Adrenal gland (tissue), 12 donors: ENCODE measurements around the gene HOXB8. TPM values are rescaled to one million over a fixed set of nuclear protein-coding genes. Genes with fewer than 3 reads are reported as not detected.

Source experiments
- DNase-seq, 7 donors: peaks; one replicate each; pipeline ENCODE4 v3.0.0-alpha.2; 2019 to 2020
- H3K27ac ChIP-seq, 5 donors: fragments of 200-600 bp; sonication (generic) in 4 of 5; 1 replicate in 3 of 5; 2 replicates in 2 of 5; pipeline versions ENCODE4 v1.5.1 to v1.8.0; 2016 to 2020; ENCODE audit warnings: mild to moderate bottlenecking in 1 of 5
- H3K27me3 ChIP-seq: fragments of 200-600 bp; 2 replicates; pipeline ENCODE4 v1.8.0; 2021
- H3K36me3 ChIP-seq, 2 donors: fragments of 200-600 bp; replicated peaks in 1 of 2; 1 replicate in 1 of 2; 2 replicates in 1 of 2; pipeline versions ENCODE4 v1.5.1 to v1.8.0; 2018 to 2022
- H3K4me1 ChIP-seq, 2 donors: fragments of 200-600 bp; replicated peaks in 1 of 2; 1 replicate in 1 of 2; 2 replicates in 1 of 2; pipeline versions ENCODE4 v1.5.1 to v1.8.0; 2018 to 2021
- H3K4me3 ChIP-seq, 4 donors: fragments of 200-600 bp; sonication (generic) in 3 of 4; one replicate each; pipeline ENCODE4 v1.5.1; 2016 to 2018
- H3K9me3 ChIP-seq, 3 donors: fragments of 200-600 bp; sonication (generic) in 1 of 3; replicated peaks in 1 of 3; 1 replicate in 2 of 3; 2 replicates in 1 of 3; pipeline versions ENCODE4 v1.5.1 to v1.8.0; 2016 to 2021
- POLR2A ChIP-seq, 2 donors: fragments of 450-650 bp; IDR thresholded peaks; one replicate each; pipeline ENCODE4 v1.6.1; 2017; ENCODE audit warnings: antibody characterized with exemption in 2 of 2, mild to moderate bottlenecking in 2 of 2, moderate library complexity in 1 of 2
- WGBS, 4 donors: extraction: QIAGEN DNeasy Blood & Tissue Kit in 2 of 4; methylation state at CpG; one replicate each; pipeline versions ENCODE4 v1.1.5 to v1.1.7; 2013 to 2017; 5-methylcytosine and 5-hydroxymethylcytosine counted together
- intact Hi-C, 2 donors: fragments of 100-400 bp; cut with DNase I; formaldehyde crosslinking; loops; one replicate each; pipeline versions ENCODE4 v1.14.1 to v1.15.0; 2022 to 2023
- microRNA counts, 2 donors: library from miRNA; unstranded; fragments of <30 nt; microRNA quantifications; one replicate each; lab custom pipeline; 2016
- microRNA-seq, 3 donors: library from miRNA; unstranded; fragments of <30 nt; microRNA quantifications; one replicate each; pipeline ENCODE4, GENCODE V29; 2017 to 2020
- polyA plus RNA-seq, 3 donors: library from polyadenylated mRNA; stranded (reverse); fragments of 200-250 nt in 2 of 3; fragments of 350-450 nt in 1 of 3; fragmentation: Illumina TruSeq in 1 of 3; extraction: RNeasy Lipid Tissue Mini Kit (QIAGEN cat#74804) in 1 of 3; gene quantifications; one replicate each; pipeline ENCODE4 v1.2.3, GENCODE V29; 2013 to 2014
- small RNA-seq, 2 donors: library from RNA; depleted of rRNA; stranded (forward); fragments of <200 nt; gene quantifications; one replicate each; pipeline ENCODE3, GENCODE V24; 2016
- total RNA-seq, 9 donors: library from RNA; depleted of rRNA in 4 of 9; stranded (reverse); fragments of >200 nt in 4 of 9; fragments of 120-200 nt in 1 of 9; fragmentation: NEBNext Ultra II Directional in 1 of 9; extraction: Animal tissue kit (Norgen Biotek cat#: 25700) in 1 of 9; gene quantifications; one replicate each; pipeline versions ENCODE4 v1.1.0 to v1.2.4, GENCODE V29; 2013 to 2023
- TF ChIP-seq, protein P1 (sequence below), 6 experiments: fragments of 450-650 bp in 4 of 6; fragments of 200-600 bp in 2 of 6; sonication (generic) in 1 of 6; IDR thresholded peaks; 1 replicate in 5 of 6; 2 replicates in 1 of 6; pipeline versions ENCODE4 v1.5.1 to v1.8.0; 2016 to 2021; ENCODE audit warnings: antibody characterized with exemption in 6 of 6, mild to moderate bottlenecking in 2 of 6, moderate library complexity in 1 of 6
- donor health status: healthy with polysubstance abuse.
- donor health status: Bipolar disorder and iron deficiency.
- donor health status: DM: yes; HTN: yes; CAD: no.
- donor health status: DM: no; HTN: no; CAD: no.
- donor health status: DM: no; HTN: no; CAD: no.
- donor health status: DM: yes; HTN: yes; CAD: no.

HOXB8 gene
- total and polyA plus RNA-seq, 12 donors, result 0.72 to 13.3 (median 5.9) TPM

DNA sequence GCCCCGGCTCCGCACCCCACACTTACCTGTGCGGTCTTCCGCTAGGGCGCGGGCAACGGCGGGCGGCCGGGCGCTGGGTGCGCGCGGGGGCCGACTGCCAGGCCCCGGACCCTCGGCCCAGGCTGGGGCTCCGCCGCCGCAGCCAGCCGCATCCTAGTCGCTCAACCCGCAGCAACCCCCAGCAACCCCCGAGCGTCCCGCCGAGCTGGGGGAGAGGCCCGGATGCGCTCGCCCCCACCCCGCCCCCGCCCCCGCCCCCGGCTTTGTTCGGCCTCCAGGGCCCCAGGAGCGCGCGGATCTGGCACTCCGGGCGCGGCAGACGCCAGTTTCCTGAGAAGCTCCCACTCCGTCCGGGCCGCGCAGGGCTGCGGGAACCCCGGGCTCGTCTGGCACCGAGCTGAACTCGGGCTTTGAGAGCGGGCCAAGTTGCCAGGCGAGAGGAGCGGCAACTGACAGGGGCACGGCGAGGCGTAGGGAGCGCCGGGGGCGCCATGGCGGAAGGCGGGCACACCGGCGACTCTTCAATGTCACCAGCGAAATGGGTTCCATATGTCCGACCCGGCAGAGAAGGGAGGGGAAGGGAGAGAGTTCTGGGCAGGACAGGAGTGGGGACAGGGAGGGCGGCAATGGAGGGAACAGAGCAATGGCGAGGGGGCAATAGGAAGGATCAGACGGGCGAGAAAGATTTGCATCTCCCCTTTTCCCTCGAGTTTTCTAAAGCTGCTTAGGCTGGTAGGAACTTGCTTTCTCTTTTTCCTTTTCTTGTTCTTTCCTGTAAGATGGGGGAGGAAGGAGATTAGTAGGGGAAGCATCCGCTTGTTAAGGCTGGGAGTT is 50.7 kb downstream of the HOXB8 start:
- H3K9me3 ChIP-seq, result no peaks in the 10 kb centered on the region
- DNase-seq, result peak in 2 of 7 donors; percentile 36 to 50
- no peak for TF ChIP-seq POLR2A (IDR thresholded peaks at IDR 0.05)
- TF ChIP-seq, protein P1, sequence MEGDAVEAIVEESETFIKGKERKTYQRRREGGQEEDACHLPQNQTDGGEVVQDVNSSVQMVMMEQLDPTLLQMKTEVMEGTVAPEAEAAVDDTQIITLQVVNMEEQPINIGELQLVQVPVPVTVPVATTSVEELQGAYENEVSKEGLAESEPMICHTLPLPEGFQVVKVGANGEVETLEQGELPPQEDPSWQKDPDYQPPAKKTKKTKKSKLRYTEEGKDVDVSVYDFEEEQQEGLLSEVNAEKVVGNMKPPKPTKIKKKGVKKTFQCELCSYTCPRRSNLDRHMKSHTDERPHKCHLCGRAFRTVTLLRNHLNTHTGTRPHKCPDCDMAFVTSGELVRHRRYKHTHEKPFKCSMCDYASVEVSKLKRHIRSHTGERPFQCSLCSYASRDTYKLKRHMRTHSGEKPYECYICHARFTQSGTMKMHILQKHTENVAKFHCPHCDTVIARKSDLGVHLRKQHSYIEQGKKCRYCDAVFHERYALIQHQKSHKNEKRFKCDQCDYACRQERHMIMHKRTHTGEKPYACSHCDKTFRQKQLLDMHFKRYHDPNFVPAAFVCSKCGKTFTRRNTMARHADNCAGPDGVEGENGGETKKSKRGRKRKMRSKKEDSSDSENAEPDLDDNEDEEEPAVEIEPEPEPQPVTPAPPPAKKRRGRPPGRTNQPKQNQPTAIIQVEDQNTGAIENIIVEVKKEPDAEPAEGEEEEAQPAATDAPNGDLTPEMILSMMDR (IDR thresholded peaks at IDR 0.05), result no peak
- no peaks in the 10 kb centered on the region for H3K36me3 ChIP-seq
- intact Hi-C loops, result no loop called here
- H3K4me1 ChIP-seq, result peaks cover 0 to 30% of the 10 kb centered on the region in 2 donors
- H3K4me3 ChIP-seq, result peak overlapping the region in 2 of 4 donors; percentile 20 to 52
- 31 to 40% (median 39%) methylated on average over 20 to 73 of the region's 73 CpGs for WGBS, 4 donors
- H3K27me3 ChIP-seq, result no peaks in the 10 kb centered on the region
- peak overlapping the region in 2 of 5 donors; percentile 44 to 74 for H3K27ac ChIP-seq

DNA sequence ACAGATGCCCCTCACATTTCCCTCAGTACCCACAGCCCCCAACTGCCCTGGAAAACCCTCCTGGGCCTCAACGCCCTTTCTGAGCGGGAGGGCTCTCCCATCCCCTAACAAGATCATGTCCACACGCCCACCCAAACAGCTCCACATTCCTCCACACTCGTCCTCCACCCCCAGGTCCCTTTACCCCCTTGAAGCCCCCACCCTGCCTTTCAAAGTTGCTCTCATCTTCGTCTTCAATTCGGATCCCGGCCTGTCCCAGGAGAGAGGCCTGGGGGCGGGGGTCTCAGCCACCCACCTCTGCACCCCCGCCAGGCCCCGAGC is 51.3 kb downstream of the HOXB8 start:
- Histone ChIP-seq H3K36me3 (no peaks in the 10 kb centered on the region), H3K27me3 (no peaks in the 10 kb centered on the region), H3K9me3 (no peaks in the 10 kb centered on the region), H3K4me1 (peaks cover 0 to 30% of the 10 kb centered on the region in 2 donors), H3K4me3 (peak overlapping the region in 1 of 4 donors; percentile 52), H3K27ac (peak overlapping the region in 2 of 5 donors; percentile 44 to 74)
- TF ChIP-seq, protein P1 (IDR thresholded peaks at IDR 0.05), result no peak
- no peak for TF ChIP-seq POLR2A (IDR thresholded peaks at IDR 0.05)
- no peak for DNase-seq
- intact Hi-C loops, result no loop called here
- WGBS, 4 donors, result 62 to 79% (median 72%) methylated on average over 7 to 10 of the region's 10 CpGs

DNA sequence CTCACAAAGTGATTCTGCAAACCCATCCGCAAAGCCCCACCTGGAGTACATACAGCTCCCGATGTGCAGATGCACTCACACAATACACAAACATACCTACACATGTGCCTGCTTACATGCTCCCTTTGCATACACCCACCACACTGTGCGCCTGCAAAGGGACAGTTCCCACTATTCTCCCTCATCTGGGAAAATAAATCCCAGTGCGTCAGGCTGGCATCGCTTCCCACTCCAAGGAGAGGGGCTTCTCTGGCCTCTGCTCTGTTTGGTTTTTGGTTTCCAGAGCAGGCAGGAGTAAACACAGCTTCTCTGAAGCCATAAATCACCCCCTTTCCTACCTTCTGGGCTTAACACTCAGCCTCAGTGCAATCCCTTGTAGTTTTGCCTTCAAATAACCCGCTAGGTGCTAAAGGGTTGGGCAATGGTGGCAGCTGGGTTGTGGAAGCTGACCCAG is 51.7 kb downstream of the HOXB8 start:
- Histone ChIP-seq H3K36me3 (no peaks in the 10 kb centered on the region), H3K27ac (peak overlapping the region in 1 of 5 donors; percentile 49), H3K9me3 (no peaks in the 10 kb centered on the region), H3K27me3 (no peaks in the 10 kb centered on the region), H3K4me1 (peaks cover 0 to 30% of the 10 kb centered on the region in 2 donors), H3K4me3 (peak overlapping the region in 1 of 4 donors; percentile 52)
- DNase-seq, result no peak
- WGBS, 4 donors, result 88 to 92% (median 91%) methylated on average over 6 of the region's 6 CpGs
- TF ChIP-seq POLR2A (IDR thresholded peaks at IDR 0.05), result no peak
- TF ChIP-seq, protein P1 (IDR thresholded peaks at IDR 0.05), result no peak
- intact Hi-C loops, result no loop called here

DNA sequence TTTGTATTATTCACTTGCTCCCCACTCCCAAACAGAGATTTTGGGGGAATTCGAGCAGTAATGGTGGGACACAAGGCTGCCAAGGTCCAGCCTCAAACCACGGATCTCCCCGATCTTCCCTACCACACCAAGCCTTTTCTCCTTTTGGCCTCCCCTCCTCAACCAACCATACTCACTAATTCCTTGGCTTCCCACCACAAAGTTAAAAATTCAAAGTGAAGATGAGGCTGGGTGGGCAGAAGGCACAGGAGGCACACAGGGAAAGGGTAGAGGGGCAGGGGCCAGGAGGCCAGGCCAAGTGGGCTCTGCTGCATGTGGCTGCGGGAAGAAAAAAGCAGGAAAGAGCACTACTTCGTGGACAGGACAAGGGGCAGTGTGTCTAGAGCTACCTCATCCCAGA is 52.2 kb downstream of the HOXB8 start:
- Histone ChIP-seq H3K27ac (no peak overlapping the region), H3K36me3 (no peaks in the 10 kb centered on the region), H3K27me3 (no peaks in the 10 kb centered on the region), H3K4me1 (peaks cover 0 to 27% of the 10 kb centered on the region in 2 donors), H3K4me3 (no peak overlapping the region), H3K9me3 (no peaks in the 10 kb centered on the region)
- no peak for TF ChIP-seq POLR2A (IDR thresholded peaks at IDR 0.05)
- intact Hi-C loops, result no loop called here
- WGBS, 4 donors, result 76 to 82% (median 79%) methylated on average over 5 of the region's 5 CpGs
- DNase-seq, result no peak

MicroRNAs encoded within 50 kb of the gene (microRNA counts, 767-probe panel; counts per million panel counts)
- 5,281 to 5,810 counts per million in 2 donors for microRNA hsa-miR-10a-5p (lab: Ali Mortazavi, UCI)

Small RNAs within 50 kb of the gene (microRNA-seq; reads per million reads assigned to microRNA genes)
- gene MIR196A1, result 0 to 0.89 (median 0) reads per million in 3 donors

Small RNAs within 50 kb of the gene (small RNA-seq; reads per million reads assigned to genes)
- gene MIR196A1, result 0 to 0.17 reads per million in 2 donors

Other genes with a start within 250 kb of the HOXB8 start
- gene SKAP1, start 185.1 kb downstream of the HOXB8 start, total RNA-seq, result 10 to 100 TPM in 3 of 9 donors, 1 to 10 TPM in 6; 3.2 to 24.0 (median 9.8) TPM
- 100 to 1,000 TPM in 1 of 3 donors, 10 to 100 TPM in 2; 28.1 to 117 (median 52.8) TPM for gene SKAP1, start 185.1 kb downstream of the HOXB8 start, polyA plus RNA-seq
- not detected for gene HOXB1, start 84.3 kb downstream of the HOXB8 start, total RNA-seq
- gene HOXB1, start 84.3 kb downstream of the HOXB8 start, polyA plus RNA-seq, result not detected
- gene HOXB2, start 70.2 kb downstream of the HOXB8 start, total RNA-seq, result 10 to 100 TPM in 8 of 9 donors, 1 to 10 TPM in 1; 6.3 to 61.1 (median 27.8) TPM
- 10 to 100 TPM; 17.9 to 73.6 (median 24.2) TPM for gene HOXB2, start 70.2 kb downstream of the HOXB8 start, polyA plus RNA-seq
- gene HOXB4, start 36.9 kb downstream of the HOXB8 start, total RNA-seq, result 1 to 10 TPM; 1.7 to 9.8 (median 2.9) TPM
- gene HOXB4, start 36.9 kb downstream of the HOXB8 start, polyA plus RNA-seq, result 1 to 10 TPM; 3.1 to 4.7 (median 4.5) TPM
- gene HOXB3, start 25.1 kb downstream of the HOXB8 start, total RNA-seq, result 10 to 100 TPM in 4 of 9 donors, 1 to 10 TPM in 5; 2.3 to 18.8 (median 6.9) TPM
- 10 to 100 TPM in 2 of 3 donors, 1 to 10 TPM in 1; 3.3 to 28.8 (median 11.4) TPM for gene HOXB3, start 25.1 kb downstream of the HOXB8 start, polyA plus RNA-seq
- 1 to 10 TPM in 6 of 9 donors, under 1 TPM in 3; 0.12 to 4.8 (median 2.1) TPM for gene HOXB5, start 21.5 kb downstream of the HOXB8 start, total RNA-seq
- 10 to 100 TPM in 1 of 3 donors, 1 to 10 TPM in 2; 4.2 to 10.5 (median 5.6) TPM for gene HOXB5, start 21.5 kb downstream of the HOXB8 start, polyA plus RNA-seq
- gene HOXB6, start 10.3 kb downstream of the HOXB8 start, total RNA-seq, result 10 to 100 TPM in 6 of 9 donors, 1 to 10 TPM in 3; 1.7 to 20.3 (median 11.7) TPM
- 10 to 100 TPM; 10.9 to 23.1 (median 11.9) TPM for gene HOXB6, start 10.3 kb downstream of the HOXB8 start, polyA plus RNA-seq
- gene HOXB7, start 4.3 kb downstream of the HOXB8 start, total RNA-seq, result 10 to 100 TPM in 5 of 9 donors, 1 to 10 TPM in 4; 6.2 to 16.7 (median 10.6) TPM
- 10 to 100 TPM; 20.3 to 27.0 (median 24.4) TPM for gene HOXB7, start 4.3 kb downstream of the HOXB8 start, polyA plus RNA-seq
- gene HOXB9, start 11.1 kb upstream of the HOXB8 start, total RNA-seq, result 1 to 10 TPM in 3 of 9 donors, under 1 TPM in 4, not detected in 2; 0.11 to 2.7 (median 0.42) TPM
- 1 to 10 TPM in 1 of 3 donors, under 1 TPM in 2; 0.64 to 1.0 (median 0.72) TPM for gene HOXB9, start 11.1 kb upstream of the HOXB8 start, polyA plus RNA-seq
- not detected for gene PRAC1, start 107.2 kb upstream of the HOXB8 start, total RNA-seq
- 1 to 10 TPM in 1 of 3 donors, not detected in 2; 2.7 TPM for gene PRAC1, start 107.2 kb upstream of the HOXB8 start, polyA plus RNA-seq
- not detected for gene PRAC2, start 107.9 kb upstream of the HOXB8 start, total RNA-seq
- gene PRAC2, start 107.9 kb upstream of the HOXB8 start, polyA plus RNA-seq, result not detected
- under 1 TPM in 2 of 9 donors, not detected in 7; 0.07 to 0.11 TPM for gene HOXB13, start 113.5 kb upstream of the HOXB8 start, total RNA-seq
- not detected for gene HOXB13, start 113.5 kb upstream of the HOXB8 start, polyA plus RNA-seq
- under 1 TPM in 5 of 9 donors, not detected in 4; under 0.01 to 0.55 (median 0.40) TPM for gene TTLL6, start 201.9 kb upstream of the HOXB8 start, total RNA-seq
- 1 to 10 TPM in 1 of 3 donors, under 1 TPM in 2; 0.29 to 2.0 (median 0.51) TPM for gene TTLL6, start 201.9 kb upstream of the HOXB8 start, polyA plus RNA-seq
- 100 to 1,000 TPM in 7 of 9 donors, 10 to 100 TPM in 2; 37.7 to 163 (median 138) TPM for gene CALCOCO2, start 215.7 kb upstream of the HOXB8 start, total RNA-seq
- 100 to 1,000 TPM in 1 of 3 donors, 10 to 100 TPM in 2; 44.5 to 199 (median 61.9) TPM for gene CALCOCO2, start 215.7 kb upstream of the HOXB8 start, polyA plus RNA-seq